ENCODE measurements around the gene MED26. TPM values are rescaled to one million over a fixed set of nuclear protein-coding genes. Genes with fewer than 3 reads are reported as not detected.
"Not testable (repeated sequence)": the region's sequence is repeated elsewhere in the genome, so short reads cannot be mapped to it uniquely, and the experiment has no call there.

MED26 gene
- total and polyA plus RNA-seq, 10 of the 15 experiments (the other 5 are each of a cell fraction or from before 2014, with no cell fraction given), result 1.1 to 21.4 (median 9.7) TPM

GRCh38 chr19:16676101-16676798 is 48.2 kb upstream of the MED26 start:
- no peak overlapping the region for H3K4me2 ChIP-seq (ENCODE audit: control insufficient read depth, insufficient read depth)
- H4K20me1 ChIP-seq (ENCODE audit: control insufficient read depth, insufficient read depth), result no peaks in the 10 kb centered on the region
- DNase-seq (ENCODE audit: low read depth, low spot score) (no peak), FAIRE-seq (no peak), ATAC-seq (no peak)
- ChIA-PET RAD21 (ENCODE audit: unreplicated experiment) (no interaction called here), SMC1A (ENCODE audit: uncharacterized antibody, unreplicated experiment) (no interaction called here), POLR2A (interaction anchor here (0.7 kb wide), 1 partner anchor 16 kb away, joined by 3 read pairs; the partner anchor contains the start of gene SMIM7), CTCF (no interaction called here)
- peaks cover 6 to 8% of the 10 kb centered on the region in 2 experiments for H3K36me3 ChIP-seq (ENCODE audit: control insufficient read depth in 2 of 2, insufficient read depth in 2 of 2, low read length in 1 of 2)
- no peaks in the 10 kb centered on the region for H3K27me3 ChIP-seq (replicated peaks in 1 of 2; ENCODE audit: control insufficient read depth in 2 of 2, insufficient read depth in 2 of 2, low read length in 1 of 2)
- no peak overlapping the region for H3K4me3 ChIP-seq
- in situ Hi-C loops (cut with MboI) (no loop called here), intact Hi-C loops (cut with micrococcal nuclease; ENCODE audit: unreplicated experiment) (no loop called here)
- no TSS peak for BruUV-seq (replicated peaks)
- H3K9me3 ChIP-seq (replicated peaks; ENCODE audit: control insufficient read depth, insufficient read depth, low read length), result no peaks in the 10 kb centered on the region
- H3K9ac ChIP-seq (ENCODE audit: control insufficient read depth, insufficient read depth, low read length), result no peak overlapping the region
- no peaks in the 10 kb centered on the region for H3K4me1 ChIP-seq (ENCODE audit: control insufficient read depth, insufficient read depth, low read length)
- TF ChIP-seq HDGF (IDR thresholded peaks at IDR 0.05) (no peak), EGR1 (IDR thresholded peaks at IDR 0.05; ENCODE audit: borderline replicate concordance in 1 of 2, low read depth in 2 of 2, low read length in 2 of 2) (no peak), ZNF207 (IDR thresholded peaks at IDR 0.05; ENCODE audit: borderline replicate concordance) (no peak), YY1 (IDR thresholded peaks at IDR 0.05; ENCODE audit: low read depth, low read length) (no peak), RAD51 (IDR thresholded peaks at IDR 0.05) (no peak), HDAC2 (IDR thresholded peaks at IDR 0.05) (no peak), ETV6 (conservative IDR thresholded peaks at IDR 0.05 in 1 of 2, IDR thresholded peaks at IDR 0.05 in 1 of 2; ENCODE audit: borderline replicate concordance in 1 of 2, low read depth in 1 of 2) (no peak)
- TF ChIP-seq, protein P1, sequence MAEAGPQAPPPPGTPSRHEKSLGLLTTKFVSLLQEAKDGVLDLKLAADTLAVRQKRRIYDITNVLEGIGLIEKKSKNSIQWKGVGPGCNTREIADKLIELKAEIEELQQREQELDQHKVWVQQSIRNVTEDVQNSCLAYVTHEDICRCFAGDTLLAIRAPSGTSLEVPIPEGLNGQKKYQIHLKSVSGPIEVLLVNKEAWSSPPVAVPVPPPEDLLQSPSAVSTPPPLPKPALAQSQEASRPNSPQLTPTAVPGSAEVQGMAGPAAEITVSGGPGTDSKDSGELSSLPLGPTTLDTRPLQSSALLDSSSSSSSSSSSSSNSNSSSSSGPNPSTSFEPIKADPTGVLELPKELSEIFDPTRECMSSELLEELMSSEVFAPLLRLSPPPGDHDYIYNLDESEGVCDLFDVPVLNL (IDR thresholded peaks at IDR 0.05; ENCODE audit: low read depth, low read length), result no peak
- H2AFZ ChIP-seq (ENCODE audit: control insufficient read depth, low read depth, low read length), result no peak overlapping the region
- H3K79me2 ChIP-seq (ENCODE audit: control insufficient read depth, insufficient read depth, low read length), result 0 out of 2 replicates have a peak, but pooled peaks cover 1% of the 10 kb centered on the region
- H3K27ac ChIP-seq (ENCODE audit: control insufficient read depth, insufficient read depth), result no peak overlapping the region
- WGBS (ENCODE audit: insufficient coverage, insufficient replicate concordance, low lambda C conversion rate, missing lambda C conversion rate), result 92% methylated on average over 14 of the region's 15 CpGs

- H3K9ac ChIP-seq (ENCODE audit: control insufficient read depth, insufficient read depth, low read length); H3K79me2 ChIP-seq (ENCODE audit: control insufficient read depth, insufficient read depth, low read length); H3K9me3 ChIP-seq (replicated peaks; ENCODE audit: control insufficient read depth, insufficient read depth, low read length); ATAC-seq; H3K27ac ChIP-seq (ENCODE audit: control insufficient read depth, insufficient read depth); in situ Hi-C loops (cut with MboI); H3K36me3 ChIP-seq (ENCODE audit: control insufficient read depth in 2 of 2, insufficient read depth in 2 of 2, low read length in 1 of 2); BruUV-seq (replicated peaks); intact Hi-C loops (cut with micrococcal nuclease; ENCODE audit: unreplicated experiment); CTCF ChIA-PET; DNase-seq (ENCODE audit: low read depth, low spot score); FAIRE-seq; H4K20me1 ChIP-seq (ENCODE audit: control insufficient read depth, insufficient read depth); H3K4me1 ChIP-seq (ENCODE audit: control insufficient read depth, insufficient read depth, low read length); H3K4me2 ChIP-seq (ENCODE audit: control insufficient read depth, insufficient read depth); H3K4me3 ChIP-seq; H2AFZ ChIP-seq (ENCODE audit: control insufficient read depth, low read depth, low read length); H3K27me3 ChIP-seq (replicated peaks in 1 of 2; ENCODE audit: control insufficient read depth in 2 of 2, insufficient read depth in 2 of 2, low read length in 1 of 2); POLR2A ChIA-PET: not testable (repeated sequence)
- RAD21 ChIA-PET (ENCODE audit: unreplicated experiment), result interaction anchor here (0.6 kb wide), 1 partner anchor 853 kb away, joined by 3 read pairs; a partner anchor contains a TSS
- WGBS (ENCODE audit: insufficient coverage, insufficient replicate concordance, low lambda C conversion rate, missing lambda C conversion rate), result 97% methylated on average over 4 of the region's 4 CpGs
- SMC1A ChIA-PET (ENCODE audit: uncharacterized antibody, unreplicated experiment), result interaction anchor here (0.6 to 0.7 kb wide), 2 partner anchors 13 to 125 kb away, joined by 3 read pairs; partner anchors contain the start of gene TMEM38A
Observed at GRCh38 chr19:16673839-16674238, 45.8 kb upstream of the MED26 start.

Measured in GM12878 (cell line).